HL-60 (cell line): ENCODE measurements around the gene KIAA1671.

ENCODE experiments used
- DNase-seq, 2 experiments: peaks; one replicate each; pipeline ENCODE4 v3.0.0-alpha.2; 2010 to 2020; ENCODE audit warnings: low read depth in 1 of 2, low spot score in 1 of 2
- H3K27ac ChIP-seq: fragments of 250-450 bp; sonication (Bioruptor Pico); replicated peaks from 2 replicates; pipeline ENCODE4 v1.5.1; 2020; ENCODE audit warnings: mild to moderate bottlenecking, moderate library complexity
- H3K27me3 ChIP-seq: fragments of 250-450 bp; sonication (Bioruptor Pico); 2 replicates; pipeline ENCODE4 v1.5.1; 2021; ENCODE audit warnings: mild to moderate bottlenecking, moderate library complexity; ENCODE audit not compliant: insufficient read depth, poor library complexity, severe bottlenecking
- H3K4me3 ChIP-seq: replicated peaks from 2 replicates; pipeline ENCODE4 v1.5.1; 2011; ENCODE audit warnings: mild to moderate bottlenecking, control low read depth, low read length; ENCODE audit not compliant: insufficient read depth
- GABPA ChIP-seq: IDR thresholded peaks from 2 replicates; pipeline ENCODE4 v1.6.1; 2012; ENCODE audit warnings: low read depth
- POLR2AphosphoS5 ChIP-seq: IDR thresholded peaks from 2 replicates; pipeline ENCODE4 v1.6.1; 2012; ENCODE audit warnings: low read depth
- SPI1 ChIP-seq: IDR thresholded peaks from 2 replicates; pipeline ENCODE4 v1.6.1; 2012; ENCODE audit warnings: low read depth, mild to moderate bottlenecking, borderline replicate concordance
- TF ChIP-seq, protein P1 (sequence below): IDR thresholded peaks from 2 replicates; pipeline ENCODE4 v1.6.1; 2012; ENCODE audit warnings: low read depth; ENCODE audit not compliant: insufficient replicate concordance
- TF ChIP-seq, protein P2 (sequence below): IDR thresholded peaks from one replicate; pipeline ENCODE4 v1.5.1; 2011; ENCODE audit warnings: low read length, control low read depth, inconsistent platforms; ENCODE audit not compliant: insufficient read depth

The KIAA1671 gene

DNA sequence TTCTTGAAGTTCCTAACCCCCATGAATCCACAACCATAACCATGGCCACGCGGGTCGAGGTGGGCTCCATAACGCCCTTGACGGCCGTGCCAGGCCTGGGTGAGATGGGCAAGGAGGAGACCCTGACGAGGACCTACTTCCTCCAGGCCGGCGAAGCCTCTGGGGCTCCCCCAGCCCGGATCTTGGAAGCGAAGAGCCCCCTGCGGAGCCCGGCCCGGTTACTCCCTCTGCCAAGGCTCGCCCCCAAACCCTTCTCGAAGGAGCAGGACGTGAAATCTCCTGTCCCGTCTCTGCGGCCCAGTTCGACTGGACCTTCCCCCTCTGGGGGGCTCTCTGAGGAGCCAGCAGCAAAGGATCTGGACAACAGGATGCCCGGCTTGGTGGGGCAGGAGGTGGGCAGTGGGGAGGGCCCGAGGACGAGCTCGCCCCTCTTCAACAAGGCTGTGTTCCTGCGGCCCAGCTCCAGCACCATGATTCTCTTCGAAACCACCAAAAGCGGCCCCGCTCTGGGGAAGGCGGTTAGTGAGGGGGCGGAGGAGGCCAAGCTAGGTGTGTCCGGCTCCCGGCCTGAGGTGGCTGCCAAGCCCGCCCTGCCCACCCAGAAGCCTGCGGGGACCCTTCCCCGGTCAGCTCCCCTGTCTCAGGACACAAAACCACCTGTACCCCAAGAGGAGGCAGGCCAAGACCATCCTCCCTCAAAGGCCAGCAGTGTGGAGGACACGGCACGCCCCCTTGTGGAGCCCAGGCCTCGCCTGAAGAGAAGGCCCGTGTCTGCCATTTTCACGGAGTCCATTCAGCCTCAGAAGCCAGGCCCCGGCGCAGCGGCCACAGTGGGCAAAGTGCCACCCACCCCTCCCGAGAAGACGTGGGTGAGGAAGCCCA lies 75.7 kb downstream of the KIAA1671 start:
- TF ChIP-seq, protein P1, sequence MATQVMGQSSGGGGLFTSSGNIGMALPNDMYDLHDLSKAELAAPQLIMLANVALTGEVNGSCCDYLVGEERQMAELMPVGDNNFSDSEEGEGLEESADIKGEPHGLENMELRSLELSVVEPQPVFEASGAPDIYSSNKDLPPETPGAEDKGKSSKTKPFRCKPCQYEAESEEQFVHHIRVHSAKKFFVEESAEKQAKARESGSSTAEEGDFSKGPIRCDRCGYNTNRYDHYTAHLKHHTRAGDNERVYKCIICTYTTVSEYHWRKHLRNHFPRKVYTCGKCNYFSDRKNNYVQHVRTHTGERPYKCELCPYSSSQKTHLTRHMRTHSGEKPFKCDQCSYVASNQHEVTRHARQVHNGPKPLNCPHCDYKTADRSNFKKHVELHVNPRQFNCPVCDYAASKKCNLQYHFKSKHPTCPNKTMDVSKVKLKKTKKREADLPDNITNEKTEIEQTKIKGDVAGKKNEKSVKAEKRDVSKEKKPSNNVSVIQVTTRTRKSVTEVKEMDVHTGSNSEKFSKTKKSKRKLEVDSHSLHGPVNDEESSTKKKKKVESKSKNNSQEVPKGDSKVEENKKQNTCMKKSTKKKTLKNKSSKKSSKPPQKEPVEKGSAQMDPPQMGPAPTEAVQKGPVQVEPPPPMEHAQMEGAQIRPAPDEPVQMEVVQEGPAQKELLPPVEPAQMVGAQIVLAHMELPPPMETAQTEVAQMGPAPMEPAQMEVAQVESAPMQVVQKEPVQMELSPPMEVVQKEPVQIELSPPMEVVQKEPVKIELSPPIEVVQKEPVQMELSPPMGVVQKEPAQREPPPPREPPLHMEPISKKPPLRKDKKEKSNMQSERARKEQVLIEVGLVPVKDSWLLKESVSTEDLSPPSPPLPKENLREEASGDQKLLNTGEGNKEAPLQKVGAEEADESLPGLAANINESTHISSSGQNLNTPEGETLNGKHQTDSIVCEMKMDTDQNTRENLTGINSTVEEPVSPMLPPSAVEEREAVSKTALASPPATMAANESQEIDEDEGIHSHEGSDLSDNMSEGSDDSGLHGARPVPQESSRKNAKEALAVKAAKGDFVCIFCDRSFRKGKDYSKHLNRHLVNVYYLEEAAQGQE, result no peak
- TF ChIP-seq, protein P2, sequence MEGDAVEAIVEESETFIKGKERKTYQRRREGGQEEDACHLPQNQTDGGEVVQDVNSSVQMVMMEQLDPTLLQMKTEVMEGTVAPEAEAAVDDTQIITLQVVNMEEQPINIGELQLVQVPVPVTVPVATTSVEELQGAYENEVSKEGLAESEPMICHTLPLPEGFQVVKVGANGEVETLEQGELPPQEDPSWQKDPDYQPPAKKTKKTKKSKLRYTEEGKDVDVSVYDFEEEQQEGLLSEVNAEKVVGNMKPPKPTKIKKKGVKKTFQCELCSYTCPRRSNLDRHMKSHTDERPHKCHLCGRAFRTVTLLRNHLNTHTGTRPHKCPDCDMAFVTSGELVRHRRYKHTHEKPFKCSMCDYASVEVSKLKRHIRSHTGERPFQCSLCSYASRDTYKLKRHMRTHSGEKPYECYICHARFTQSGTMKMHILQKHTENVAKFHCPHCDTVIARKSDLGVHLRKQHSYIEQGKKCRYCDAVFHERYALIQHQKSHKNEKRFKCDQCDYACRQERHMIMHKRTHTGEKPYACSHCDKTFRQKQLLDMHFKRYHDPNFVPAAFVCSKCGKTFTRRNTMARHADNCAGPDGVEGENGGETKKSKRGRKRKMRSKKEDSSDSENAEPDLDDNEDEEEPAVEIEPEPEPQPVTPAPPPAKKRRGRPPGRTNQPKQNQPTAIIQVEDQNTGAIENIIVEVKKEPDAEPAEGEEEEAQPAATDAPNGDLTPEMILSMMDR, result no peak
- TF ChIP-seq SPI1, result no peak
- TF ChIP-seq POLR2AphosphoS5, result no peak
- no peak for TF ChIP-seq GABPA
- no peak for DNase-seq
- no peak overlapping the region for H3K4me3 ChIP-seq
- no peak overlapping the region for H3K27ac ChIP-seq
- H3K27me3 ChIP-seq, result peaks cover 2% of the 10 kb centered on the region

DNA sequence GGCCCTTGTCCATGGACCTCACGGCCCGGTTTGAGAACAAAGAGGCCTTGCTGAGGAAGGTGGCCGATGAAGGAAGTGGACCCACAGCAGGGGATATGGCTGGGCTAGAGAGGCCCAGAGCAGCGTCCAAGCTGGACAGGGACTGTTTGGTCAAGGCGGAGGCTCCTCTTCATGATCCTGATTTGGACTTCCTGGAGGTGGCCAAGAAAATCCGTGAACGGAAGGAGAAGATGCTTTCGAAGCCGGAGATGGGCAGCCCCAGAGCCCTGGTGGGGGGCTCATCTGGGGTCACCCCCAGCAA lies 76.3 kb downstream of the KIAA1671 start:
- DNase-seq, result no peak
- no peak overlapping the region for H3K27ac ChIP-seq
- no peak for TF ChIP-seq SPI1
- TF ChIP-seq, protein P2, result no peak
- TF ChIP-seq, protein P1, result no peak
- TF ChIP-seq POLR2AphosphoS5, result no peak
- no peak for TF ChIP-seq GABPA
- peaks cover 2% of the 10 kb centered on the region for H3K27me3 ChIP-seq
- H3K4me3 ChIP-seq, result no peak overlapping the region

DNA sequence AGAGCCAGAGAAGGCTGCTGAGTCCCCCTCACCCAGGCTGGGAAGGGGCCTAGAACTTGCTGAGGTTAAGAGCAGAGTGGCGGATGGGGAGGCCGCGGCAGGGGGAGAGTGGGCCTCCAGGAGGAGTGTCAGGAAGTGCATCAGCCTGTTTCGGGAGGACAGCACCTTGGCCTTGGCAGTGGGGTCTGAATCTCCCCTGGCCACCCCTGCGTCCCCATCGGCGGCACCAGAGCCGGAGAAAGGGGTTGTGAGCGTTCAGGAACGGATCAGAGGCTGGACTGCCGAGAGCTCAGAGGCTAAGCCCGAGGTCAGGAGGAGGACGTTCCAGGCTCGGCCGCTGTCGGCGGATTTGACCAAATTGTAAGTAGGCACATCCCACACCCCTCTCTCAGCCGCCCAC lies 76.7 kb downstream of the KIAA1671 start:
- TF ChIP-seq, protein P1, result no peak
- no peak for TF ChIP-seq SPI1
- no peak for TF ChIP-seq POLR2AphosphoS5
- no peak for TF ChIP-seq GABPA
- TF ChIP-seq, protein P2, result no peak
- Histone ChIP-seq H3K27ac (no peak overlapping the region), H3K4me3 (no peak overlapping the region), H3K27me3 (peaks cover 2% of the 10 kb centered on the region)
- no peak for DNase-seq
